IPS-15b (cell line): Measurements from ENCODE around the gene MYO1D.

ENCODE experiments used
- H3K27me3 ChIP-seq: one replicate; pipeline ENCODE4 v1.6.1; 2013; ENCODE audit warnings: low read length; ENCODE audit not compliant: control insufficient read depth, insufficient read depth
- H3K36me3 ChIP-seq: one replicate; pipeline ENCODE4 v1.6.1; 2013; ENCODE audit warnings: low read length; ENCODE audit not compliant: control insufficient read depth, insufficient read depth
- H3K4me1 ChIP-seq: one replicate; pipeline ENCODE4 v1.6.1; 2013; ENCODE audit warnings: mild to moderate bottlenecking, low read length; ENCODE audit not compliant: control insufficient read depth, insufficient read depth
- H3K4me3 ChIP-seq: one replicate; pipeline ENCODE4 v1.5.1; 2013; ENCODE audit warnings: low read depth, low read length
- H3K9ac ChIP-seq: one replicate; pipeline ENCODE4 v1.6.1; 2013; ENCODE audit warnings: low read depth, mild to moderate bottlenecking, low read length
- H3K9me3 ChIP-seq: one replicate; pipeline ENCODE4 v1.6.1; 2013; ENCODE audit warnings: mild to moderate bottlenecking, low read length; ENCODE audit not compliant: control insufficient read depth, insufficient read depth

The MYO1D gene

GRCh38 chr17:32623196-32623595 lies 253.7 kb downstream of the MYO1D start:
- Histone ChIP-seq H3K9ac (no peak overlapping the region), H3K9me3 (no peaks in the 10 kb centered on the region), H3K4me1 (peaks cover 14% of the 10 kb centered on the region), H3K27me3 (no peaks in the 10 kb centered on the region), H3K36me3 (no peaks in the 10 kb centered on the region), H3K4me3 (no peak overlapping the region)

- Histone ChIP-seq H3K9me3 (no peaks in the 10 kb centered on the region), H3K36me3 (no peaks in the 10 kb centered on the region), H3K27me3 (no peaks in the 10 kb centered on the region)
Measured at GRCh38 chr17:32622540-32622939, 254.4 kb downstream of the MYO1D start.

DNA sequence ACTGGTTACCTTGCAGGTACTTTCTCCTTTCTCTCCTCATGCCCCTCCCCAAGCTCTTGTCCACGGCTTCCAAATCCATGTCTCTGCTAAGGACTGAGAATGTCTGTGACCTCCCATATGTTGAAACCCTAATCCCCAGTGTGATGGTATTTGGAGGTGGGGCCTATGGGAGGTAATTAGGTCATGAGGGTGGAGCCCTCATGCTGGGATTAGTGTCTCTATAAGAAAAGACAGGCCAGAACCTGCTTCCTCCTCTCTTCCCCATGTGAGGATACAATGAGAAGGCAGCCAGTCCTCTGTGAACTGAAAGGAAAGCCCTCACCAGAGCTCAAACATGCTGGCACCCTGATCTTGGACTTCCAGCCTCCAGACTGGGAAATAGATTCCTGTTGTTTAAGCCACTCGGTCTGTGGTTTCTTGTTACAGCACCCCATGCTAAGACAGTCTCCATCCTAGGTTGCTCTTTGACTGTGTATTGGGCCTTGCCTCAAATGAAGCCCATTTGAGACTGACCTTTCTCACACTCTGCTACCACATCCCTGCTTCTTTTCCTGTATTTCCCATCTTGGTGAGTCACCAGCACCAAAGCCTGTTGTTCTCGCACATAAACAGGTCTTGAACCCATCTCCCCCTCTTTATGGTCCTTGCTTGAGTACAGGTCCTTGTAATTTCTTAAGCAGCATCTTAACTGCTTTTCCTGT lies 255.2 kb downstream of the MYO1D start:
- H3K27me3 ChIP-seq = no peaks in the 10 kb centered on the region
- H3K4me3 ChIP-seq = no peak overlapping the region
- H3K9me3 ChIP-seq = no peaks in the 10 kb centered on the region
- peaks cover 11% of the 10 kb centered on the region for H3K4me1 ChIP-seq
- H3K9ac ChIP-seq = no peak overlapping the region
- no peaks in the 10 kb centered on the region for H3K36me3 ChIP-seq

More at GRCh38 chr17:32622540-32622939, 254.4 kb downstream of the MYO1D start:
- H3K4me1 ChIP-seq = peaks cover 13% of the 10 kb centered on the region
- H3K4me3 ChIP-seq = no peak overlapping the region
- H3K9ac ChIP-seq = no peak overlapping the region

DNA sequence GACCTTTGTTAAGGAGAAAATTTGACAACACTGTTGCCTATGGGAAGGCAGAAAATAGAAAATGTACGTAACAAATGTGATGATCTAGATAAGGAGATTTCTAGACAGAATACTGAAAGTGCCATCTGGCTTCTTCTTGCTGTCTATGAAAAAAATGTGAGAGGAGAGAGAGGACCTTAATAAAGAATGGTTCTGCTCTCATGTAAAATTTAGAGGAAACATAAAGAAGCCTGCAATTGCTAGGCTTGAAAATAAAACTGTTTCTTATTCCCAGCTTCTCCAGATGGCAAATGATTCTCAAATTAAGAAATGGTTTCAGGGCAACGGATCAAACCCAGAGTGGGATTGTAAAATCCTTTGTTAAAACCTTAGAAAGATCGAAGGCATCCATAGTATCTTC lies 261.6 kb downstream of the MYO1D start:
- H3K9ac ChIP-seq = no peak overlapping the region
- peaks cover 5% of the 10 kb centered on the region for H3K4me1 ChIP-seq
- no peaks in the 10 kb centered on the region for H3K9me3 ChIP-seq
- no peaks in the 10 kb centered on the region for H3K36me3 ChIP-seq
- H3K27me3 ChIP-seq = no peaks in the 10 kb centered on the region
- no peak overlapping the region for H3K4me3 ChIP-seq

DNA sequence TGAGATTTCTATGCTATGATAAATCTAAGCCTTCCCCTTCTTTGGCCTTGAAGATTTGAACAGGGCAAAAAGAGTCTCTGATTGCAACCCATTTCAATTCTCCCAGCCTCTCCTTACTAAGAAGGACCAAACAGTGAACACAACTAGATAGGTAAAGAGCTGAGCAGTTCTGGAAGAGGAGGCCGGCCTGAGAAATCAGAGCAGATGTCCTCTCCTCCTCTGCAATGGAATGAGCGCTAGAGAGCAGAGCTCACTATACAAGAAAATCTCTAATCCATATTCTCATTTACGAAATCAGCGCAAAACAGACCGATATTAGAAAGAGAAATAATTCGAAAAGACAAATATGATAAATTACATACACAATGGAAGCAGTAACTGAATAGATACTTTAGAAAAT lies 266.0 kb downstream of the MYO1D start:
- no peaks in the 10 kb centered on the region for H3K9me3 ChIP-seq
- H3K36me3 ChIP-seq = no peaks in the 10 kb centered on the region
- H3K27me3 ChIP-seq = no peaks in the 10 kb centered on the region
- peaks cover 5% of the 10 kb centered on the region for H3K4me1 ChIP-seq
- no peak overlapping the region for H3K9ac ChIP-seq
- H3K4me3 ChIP-seq = no peak overlapping the region

- no peak overlapping the region for H3K9ac ChIP-seq
- H3K27me3 ChIP-seq = no peaks in the 10 kb centered on the region
- no peak overlapping the region for H3K4me3 ChIP-seq
- H3K36me3 ChIP-seq = no peaks in the 10 kb centered on the region
- peaks cover 5% of the 10 kb centered on the region for H3K4me1 ChIP-seq
- H3K9me3 ChIP-seq = no peaks in the 10 kb centered on the region
Measured at GRCh38 chr17:32609884-32610650, 266.9 kb downstream of the MYO1D start.

DNA sequence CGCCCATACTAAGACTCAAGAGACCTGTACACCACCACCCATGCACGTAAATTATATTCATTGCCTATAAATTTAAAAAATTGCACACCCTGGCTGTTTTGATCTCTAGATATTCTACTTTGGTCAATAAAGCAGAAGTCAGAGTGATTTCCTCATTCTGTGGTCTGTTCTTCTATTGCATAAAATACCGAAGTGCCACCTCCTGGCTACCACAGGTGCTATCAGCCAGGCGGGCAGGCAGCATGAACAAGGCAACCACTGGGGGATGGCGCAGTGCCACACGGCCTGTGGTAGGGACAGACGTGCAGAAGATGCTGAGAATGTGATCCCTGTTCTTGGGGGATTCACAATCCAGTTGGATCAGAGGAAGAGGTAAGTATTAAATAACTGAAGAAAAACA lies 267.8 kb downstream of the MYO1D start:
- H3K36me3 ChIP-seq = no peaks in the 10 kb centered on the region
- H3K27me3 ChIP-seq = no peaks in the 10 kb centered on the region
- H3K9me3 ChIP-seq = no peaks in the 10 kb centered on the region
- H3K4me1 ChIP-seq = peaks cover 5% of the 10 kb centered on the region
- no peak overlapping the region for H3K9ac ChIP-seq
- no peak overlapping the region for H3K4me3 ChIP-seq

- Histone ChIP-seq H3K9me3 (no peaks in the 10 kb centered on the region), H3K4me1 (peaks cover 5% of the 10 kb centered on the region), H3K9ac (no peak overlapping the region), H3K36me3 (no peaks in the 10 kb centered on the region), H3K4me3 (no peak overlapping the region), H3K27me3 (no peaks in the 10 kb centered on the region)
Measured at GRCh38 chr17:32608267-32608666, 268.7 kb downstream of the MYO1D start.

GRCh38 chr17:32604966-32605365 lies 272.0 kb downstream of the MYO1D start:
- Histone ChIP-seq H3K36me3 (no peaks in the 10 kb centered on the region), H3K4me3 (no peak overlapping the region), H3K27me3 (no peaks in the 10 kb centered on the region)

DNA sequence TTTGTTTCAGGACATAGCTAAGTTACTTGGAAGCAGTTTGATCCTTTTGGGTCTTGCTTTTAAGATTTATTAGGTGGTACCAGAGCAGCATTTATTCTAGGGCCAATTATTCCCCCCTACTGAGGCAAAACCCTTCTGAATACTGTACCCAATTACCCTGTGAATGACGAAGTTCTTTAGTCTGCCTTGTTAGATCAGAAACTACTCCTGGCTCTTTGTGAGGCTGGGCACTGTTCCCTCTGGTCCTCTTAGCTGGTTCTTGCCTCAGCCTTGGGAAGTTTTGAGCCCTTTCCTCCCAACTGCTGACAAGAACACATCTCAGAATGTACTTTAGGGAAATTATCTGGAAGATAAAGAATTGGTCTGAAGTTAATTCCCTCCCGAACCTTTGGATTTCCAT lies 274.5 kb downstream of the MYO1D start:
- no peaks in the 10 kb centered on the region for H3K9me3 ChIP-seq
- H3K4me1 ChIP-seq = no peaks in the 10 kb centered on the region
- H3K27me3 ChIP-seq = no peaks in the 10 kb centered on the region
- no peaks in the 10 kb centered on the region for H3K36me3 ChIP-seq
- no peak overlapping the region for H3K9ac ChIP-seq
- no peak overlapping the region for H3K4me3 ChIP-seq

More at GRCh38 chr17:32604966-32605365, 272.0 kb downstream of the MYO1D start:
- no peaks in the 10 kb centered on the region for H3K9me3 ChIP-seq
- H3K4me1 ChIP-seq = no peaks in the 10 kb centered on the region
- H3K9ac ChIP-seq = no peak overlapping the region

DNA sequence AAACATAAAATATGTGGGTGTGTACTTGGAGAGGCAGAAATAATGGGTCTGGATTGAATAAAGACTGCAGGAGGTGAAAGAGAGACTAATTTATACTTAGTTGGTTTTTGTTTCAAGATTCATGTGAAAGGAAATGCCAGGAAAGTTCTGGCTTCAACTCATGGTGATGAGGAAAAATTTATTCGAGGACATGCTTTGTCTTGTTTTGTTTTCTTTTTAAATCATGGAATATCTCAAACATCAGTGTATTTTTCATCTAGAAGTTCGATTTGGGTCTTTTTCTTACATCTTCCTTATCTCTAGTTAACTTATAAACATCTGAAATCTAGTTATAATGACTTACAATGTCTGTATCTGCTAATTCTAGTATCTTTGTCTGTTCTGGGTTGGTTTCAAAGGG lies 275.1 kb downstream of the MYO1D start:
- H3K9me3 ChIP-seq = no peaks in the 10 kb centered on the region
- H3K4me1 ChIP-seq = no peaks in the 10 kb centered on the region
- no peak overlapping the region for H3K9ac ChIP-seq
- H3K4me3 ChIP-seq = no peak overlapping the region
- no peaks in the 10 kb centered on the region for H3K36me3 ChIP-seq
- no peaks in the 10 kb centered on the region for H3K27me3 ChIP-seq

- Histone ChIP-seq H3K27me3 (no peaks in the 10 kb centered on the region), H3K9me3 (no peaks in the 10 kb centered on the region), H3K36me3 (no peaks in the 10 kb centered on the region), H3K4me3 (no peak overlapping the region), H3K4me1 (no peaks in the 10 kb centered on the region), H3K9ac (no peak overlapping the region)
Measured at GRCh38 chr17:32596628-32597027, 280.3 kb downstream of the MYO1D start.
